C4-2B (cell line): ENCODE measurements around the gene ANKIB1.

Experiments used
- CTCF ChIP-seq: fragments of 450-650 bp; conservative IDR thresholded peaks from 2 replicates; pipeline ENCODE4 v1.5.1; 2017; ENCODE audit warnings: mild to moderate bottlenecking
- ZFX ChIP-seq: fragments of 450-650 bp; IDR thresholded peaks from 2 replicates; pipeline ENCODE4 v1.6.1; 2017

- TF ChIP-seq CTCF = no peak
- TF ChIP-seq ZFX = no peak
Observed at GRCh38 chr7:92352009-92352408, 106.2 kb downstream of the ANKIB1 start.
